K562 (cell line): ENCODE results near the gene SAP30BP.

ENCODE experiments used
- RAD21 ChIP-seq, 2 experiments: fragments of 250-450 bp in 1 of 2; fragments of 450-650 bp in 1 of 2; sonication (Bioruptor Pico) in 1 of 2; formaldehyde crosslinking in 1 of 2; IDR thresholded peaks in 1 of 2; conservative IDR thresholded peaks in 1 of 2; 2 replicates each; pipeline versions ENCODE4 v1.4.0 to v1.8.0; 2020 to 2022; ENCODE audit warnings: mild to moderate bottlenecking in 2 of 2, moderate library complexity in 1 of 2
- TF ChIP-seq, protein P1 (sequence below), 3 experiments: IDR thresholded peaks in 2 of 3; conservative IDR thresholded peaks in 1 of 3; 2 replicates each; pipeline ENCODE4 v1.5.1; 2011 to 2012; ENCODE audit warnings: low read length in 3 of 3, mild to moderate bottlenecking in 3 of 3, control low read depth in 2 of 3, improper control_type of control experiment in 1 of 3, inconsistent platforms in 1 of 3, low read depth in 1 of 3, mixed read lengths in 1 of 3, moderate library complexity in 1 of 3; ENCODE audit not compliant: insufficient read depth in 2 of 3

DNA sequence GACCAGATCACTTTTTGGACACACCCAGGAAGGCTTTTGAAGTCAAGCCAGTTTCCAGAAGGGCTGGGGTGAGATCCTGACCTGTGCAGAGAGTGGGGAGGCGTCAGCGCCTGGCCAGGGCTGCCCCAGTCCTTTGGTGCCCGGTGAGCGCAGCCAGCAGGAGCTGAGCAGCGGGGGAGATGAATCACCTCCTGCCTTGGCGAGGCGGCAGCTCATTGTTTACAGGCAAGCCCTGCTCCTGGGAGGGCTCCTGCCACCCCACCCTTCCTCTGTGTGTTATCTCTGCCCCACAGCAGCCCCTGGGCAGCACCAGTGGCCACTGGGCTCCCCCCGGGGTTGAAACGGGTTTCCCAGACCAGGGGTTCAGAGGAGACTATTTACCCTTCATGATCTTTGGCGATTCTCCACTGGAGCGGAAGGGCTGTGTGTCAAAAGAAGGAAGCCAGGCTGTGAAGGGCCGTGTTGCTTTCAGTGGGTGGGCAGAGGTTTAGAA is 40.0 kb downstream of the SAP30BP start:
- no peak for TF ChIP-seq RAD21 (CRISPR knock-in tag; conservative IDR thresholded peaks at IDR 0.05 in 1 of 2, IDR thresholded peaks at IDR 0.05 in 1 of 2)
- TF ChIP-seq, protein P1, sequence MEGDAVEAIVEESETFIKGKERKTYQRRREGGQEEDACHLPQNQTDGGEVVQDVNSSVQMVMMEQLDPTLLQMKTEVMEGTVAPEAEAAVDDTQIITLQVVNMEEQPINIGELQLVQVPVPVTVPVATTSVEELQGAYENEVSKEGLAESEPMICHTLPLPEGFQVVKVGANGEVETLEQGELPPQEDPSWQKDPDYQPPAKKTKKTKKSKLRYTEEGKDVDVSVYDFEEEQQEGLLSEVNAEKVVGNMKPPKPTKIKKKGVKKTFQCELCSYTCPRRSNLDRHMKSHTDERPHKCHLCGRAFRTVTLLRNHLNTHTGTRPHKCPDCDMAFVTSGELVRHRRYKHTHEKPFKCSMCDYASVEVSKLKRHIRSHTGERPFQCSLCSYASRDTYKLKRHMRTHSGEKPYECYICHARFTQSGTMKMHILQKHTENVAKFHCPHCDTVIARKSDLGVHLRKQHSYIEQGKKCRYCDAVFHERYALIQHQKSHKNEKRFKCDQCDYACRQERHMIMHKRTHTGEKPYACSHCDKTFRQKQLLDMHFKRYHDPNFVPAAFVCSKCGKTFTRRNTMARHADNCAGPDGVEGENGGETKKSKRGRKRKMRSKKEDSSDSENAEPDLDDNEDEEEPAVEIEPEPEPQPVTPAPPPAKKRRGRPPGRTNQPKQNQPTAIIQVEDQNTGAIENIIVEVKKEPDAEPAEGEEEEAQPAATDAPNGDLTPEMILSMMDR (IDR thresholded peaks at IDR 0.05 in 2 of 3, conservative IDR thresholded peaks at IDR 0.05 in 1 of 3; ENCODE audit: insufficient read depth in 2 of 3, low read depth in 1 of 3, low read length in 3 of 3): no peak
